ENCODE results near the gene NEB.
"Not testable (repeated sequence)": the region's sequence is repeated elsewhere in the genome, so short reads cannot be mapped to it uniquely, and the experiment has no call there.

DNA sequence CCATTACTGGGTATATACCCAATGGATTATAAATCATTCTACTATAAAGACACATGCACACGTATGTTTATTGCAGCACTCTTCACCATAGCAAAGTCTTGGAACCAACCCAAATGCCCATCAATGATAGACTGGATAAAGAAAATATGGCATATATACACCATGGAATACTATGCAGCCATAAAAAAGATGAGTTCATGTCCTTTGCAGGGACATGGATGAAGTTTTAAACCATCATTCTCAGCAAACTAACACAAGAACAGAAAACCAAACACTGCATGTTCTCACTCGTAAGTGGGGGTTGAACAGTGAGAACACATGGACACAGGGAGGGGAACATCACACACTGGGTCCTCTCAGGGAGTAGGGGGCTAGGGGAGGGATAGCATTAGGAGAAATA lies 174.8 kb downstream of the NEB start:
- TF ChIP-seq CTCF (IDR thresholded peaks at IDR 0.05); EZH2 (IDR thresholded peaks at IDR 0.05; ENCODE audit: borderline replicate concordance, insufficient read depth, low read depth, low read length, poor library complexity, severe bottlenecking): not testable (repeated sequence)
